Measurements from ENCODE around the gene DXO.

The DXO gene

GRCh38 chr6:31928672-31928939 is 43.3 kb downstream of the DXO start:
- TF ChIP-seq GATA2 (IDR thresholded peaks at IDR 0.05; ENCODE audit: low read depth, low read length) (no peak), GATA3 (IDR thresholded peaks at IDR 0.05; ENCODE audit: low read depth, low read length) (no peak)

- TF ChIP-seq GATA2 (IDR thresholded peaks at IDR 0.05; ENCODE audit: low read depth, low read length) (no peak), GATA3 (IDR thresholded peaks at IDR 0.05; ENCODE audit: low read depth, low read length) (no peak)
Observed at GRCh38 chr6:31927863-31928671, 43.9 kb downstream of the DXO start.

- TF ChIP-seq GATA3 (IDR thresholded peaks at IDR 0.05; ENCODE audit: low read depth, low read length) (no peak), GATA2 (IDR thresholded peaks at IDR 0.05; ENCODE audit: low read depth, low read length) (no peak)
Observed at GRCh38 chr6:31927242-31927862, 44.6 kb downstream of the DXO start, which contains the start of gene C2. Gene C2, plus strand, starts transcription at chr6:31927717. Its CDS starts 36 bp downstream, at chr6:31927753.

- TF ChIP-seq GATA3 (IDR thresholded peaks at IDR 0.05; ENCODE audit: low read depth, low read length): no peak
- no peak for TF ChIP-seq GATA2 (IDR thresholded peaks at IDR 0.05; ENCODE audit: low read depth, low read length)
Observed at GRCh38 chr6:31922942-31923341, 49.0 kb downstream of the DXO start.

GRCh38 chr6:31920811-31921210 is 51.1 kb downstream of the DXO start:
- TF ChIP-seq GATA2 (IDR thresholded peaks at IDR 0.05; ENCODE audit: low read depth, low read length): no peak
- no peak for TF ChIP-seq GATA3 (IDR thresholded peaks at IDR 0.05; ENCODE audit: low read depth, low read length)

Measured in SH-SY5Y (cell line).